Osteoblast (primary cell): ENCODE measurements around the gene VANGL2. TPM values are rescaled to one million over a fixed set of nuclear protein-coding genes. Genes with fewer than 3 reads are reported as not detected.

Source experiments
- DNase-seq: peaks from one replicate; pipeline ENCODE4 v3.0.0; 2011; ENCODE audit warnings: low spot score, mixed read lengths; ENCODE audit not compliant: insufficient read length; ENCODE audit errors: missing footprints
- H2AFZ ChIP-seq: 2 replicates; pipeline ENCODE4 v1.6.0; 2011; ENCODE audit warnings: mild to moderate bottlenecking, low read length
- H3K27ac ChIP-seq: 2 replicates; pipeline ENCODE4 v1.5.1; 2011; ENCODE audit warnings: mild to moderate bottlenecking, low read depth, low read length, moderate library complexity
- H3K27me3 ChIP-seq: 2 replicates; pipeline ENCODE4 v1.6.0; 2012; ENCODE audit warnings: mild to moderate bottlenecking, control low read depth, inconsistent platforms, low read length, moderate library complexity; ENCODE audit not compliant: insufficient read depth
- H3K36me3 ChIP-seq: 2 replicates; pipeline ENCODE4 v1.5.1; 2011; ENCODE audit warnings: mild to moderate bottlenecking, low read length, control low read depth, moderate library complexity; ENCODE audit not compliant: insufficient read depth
- H3K4me1 ChIP-seq: 2 replicates; pipeline ENCODE4 v1.5.1; 2011; ENCODE audit warnings: mild to moderate bottlenecking, low read length, control low read depth, moderate library complexity; ENCODE audit not compliant: insufficient read depth
- H3K4me2 ChIP-seq: 2 replicates; pipeline ENCODE4 v1.6.0; 2011; ENCODE audit warnings: mild to moderate bottlenecking, low read length; ENCODE audit not compliant: insufficient read depth
- H3K4me3 ChIP-seq: fragments of 200-600 bp; sonication (generic); 3 replicates; pipeline ENCODE4 v1.5.1; 2012; ENCODE audit warnings: mild to moderate bottlenecking, low read length, inconsistent platforms; ENCODE audit not compliant: insufficient read depth
- H3K79me2 ChIP-seq: 2 replicates; pipeline ENCODE4 v1.6.0; 2012; ENCODE audit warnings: mild to moderate bottlenecking, low read length, control low read depth, inconsistent platforms; ENCODE audit not compliant: insufficient read depth
- H3K9me3 ChIP-seq: 2 replicates; pipeline ENCODE4 v1.5.1; 2011; ENCODE audit warnings: low read depth, low read length, control low read depth
- H4K20me1 ChIP-seq: 2 replicates; pipeline ENCODE4 v1.6.0; 2012; ENCODE audit warnings: mild to moderate bottlenecking, low read length, control low read depth; ENCODE audit not compliant: insufficient read depth
- total RNA-seq: library from RNA; depleted of rRNA; stranded (reverse); fragments of >200 nt; gene quantifications from 2 replicates; pipeline ENCODE4 v1.2.3, GENCODE V29; 2012
- TF ChIP-seq, protein P1 (sequence below): IDR thresholded peaks from 2 replicates; pipeline ENCODE4 v1.5.1; 2011; ENCODE audit warnings: mild to moderate bottlenecking, low read depth, low read length, moderate library complexity; ENCODE audit errors: extremely low read depth

The VANGL2 gene
- total RNA-seq, 1 donor, result not detected

DNA sequence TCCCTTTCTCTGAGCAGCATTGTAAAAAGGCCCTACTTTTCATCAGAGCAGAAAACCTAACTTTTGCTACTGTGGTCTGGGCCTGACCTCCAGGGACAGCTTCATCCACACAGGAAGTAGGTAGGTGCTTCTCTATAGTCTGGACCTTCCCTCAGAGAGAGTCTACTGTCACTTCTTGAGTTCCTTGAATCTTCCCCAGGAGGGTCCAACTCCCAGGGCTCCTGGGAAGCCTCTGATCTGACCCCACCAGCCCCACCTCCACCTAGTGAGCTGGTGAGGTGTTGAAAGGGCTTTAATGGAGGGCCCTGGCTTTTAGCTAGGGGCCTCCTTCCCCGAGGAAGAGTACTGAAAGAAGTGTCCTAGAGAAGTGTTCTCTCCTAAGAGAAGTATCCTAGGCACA is 2.7 kb upstream of the VANGL2 start:
- DNase-seq, result no peak
- no peaks in the 10 kb centered on the region for H3K4me1 ChIP-seq
- peaks cover 50% of the 10 kb centered on the region for H3K27me3 ChIP-seq
- H4K20me1 ChIP-seq, result no peaks in the 10 kb centered on the region
- no peaks in the 10 kb centered on the region for H3K79me2 ChIP-seq
- H3K4me2 ChIP-seq, result no peak overlapping the region
- no peak overlapping the region for H2AFZ ChIP-seq
- H3K9me3 ChIP-seq, result no peaks in the 10 kb centered on the region
- H3K4me3 ChIP-seq, result no peak overlapping the region
- TF ChIP-seq, protein P1, sequence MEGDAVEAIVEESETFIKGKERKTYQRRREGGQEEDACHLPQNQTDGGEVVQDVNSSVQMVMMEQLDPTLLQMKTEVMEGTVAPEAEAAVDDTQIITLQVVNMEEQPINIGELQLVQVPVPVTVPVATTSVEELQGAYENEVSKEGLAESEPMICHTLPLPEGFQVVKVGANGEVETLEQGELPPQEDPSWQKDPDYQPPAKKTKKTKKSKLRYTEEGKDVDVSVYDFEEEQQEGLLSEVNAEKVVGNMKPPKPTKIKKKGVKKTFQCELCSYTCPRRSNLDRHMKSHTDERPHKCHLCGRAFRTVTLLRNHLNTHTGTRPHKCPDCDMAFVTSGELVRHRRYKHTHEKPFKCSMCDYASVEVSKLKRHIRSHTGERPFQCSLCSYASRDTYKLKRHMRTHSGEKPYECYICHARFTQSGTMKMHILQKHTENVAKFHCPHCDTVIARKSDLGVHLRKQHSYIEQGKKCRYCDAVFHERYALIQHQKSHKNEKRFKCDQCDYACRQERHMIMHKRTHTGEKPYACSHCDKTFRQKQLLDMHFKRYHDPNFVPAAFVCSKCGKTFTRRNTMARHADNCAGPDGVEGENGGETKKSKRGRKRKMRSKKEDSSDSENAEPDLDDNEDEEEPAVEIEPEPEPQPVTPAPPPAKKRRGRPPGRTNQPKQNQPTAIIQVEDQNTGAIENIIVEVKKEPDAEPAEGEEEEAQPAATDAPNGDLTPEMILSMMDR, result no peak
- no peaks in the 10 kb centered on the region for H3K36me3 ChIP-seq
- no peak overlapping the region for H3K27ac ChIP-seq

DNA sequence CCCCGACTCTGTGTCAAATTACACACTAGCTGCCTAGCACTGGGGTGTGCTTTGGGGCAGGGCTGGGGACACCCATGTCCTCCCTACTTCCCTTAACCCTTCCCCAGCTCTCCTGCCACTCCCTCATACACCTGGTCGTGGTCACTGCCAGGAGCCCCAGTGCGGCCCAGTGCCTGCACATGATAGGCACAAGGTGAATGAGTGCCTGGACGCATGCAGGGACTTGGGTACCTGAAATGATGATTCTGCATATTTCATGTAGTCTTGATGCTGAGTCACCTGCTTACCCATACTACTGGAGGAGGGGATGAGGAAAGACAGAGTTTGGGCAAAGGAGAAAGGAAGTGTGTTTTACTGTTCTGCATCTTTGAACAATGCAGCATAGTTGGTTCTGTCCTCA is 1.5 kb upstream of the VANGL2 start:
- H3K4me2 ChIP-seq, result no peak overlapping the region
- no peaks in the 10 kb centered on the region for H3K36me3 ChIP-seq
- no peaks in the 10 kb centered on the region for H3K79me2 ChIP-seq
- TF ChIP-seq, protein P1, result no peak
- H3K4me3 ChIP-seq, result no peak overlapping the region
- H3K27ac ChIP-seq, result no peak overlapping the region
- no peaks in the 10 kb centered on the region for H3K9me3 ChIP-seq
- no peak for DNase-seq
- no peak overlapping the region for H2AFZ ChIP-seq
- H3K27me3 ChIP-seq, result peaks cover 61% of the 10 kb centered on the region
- H4K20me1 ChIP-seq, result no peaks in the 10 kb centered on the region
- H3K4me1 ChIP-seq, result no peaks in the 10 kb centered on the region

DNA sequence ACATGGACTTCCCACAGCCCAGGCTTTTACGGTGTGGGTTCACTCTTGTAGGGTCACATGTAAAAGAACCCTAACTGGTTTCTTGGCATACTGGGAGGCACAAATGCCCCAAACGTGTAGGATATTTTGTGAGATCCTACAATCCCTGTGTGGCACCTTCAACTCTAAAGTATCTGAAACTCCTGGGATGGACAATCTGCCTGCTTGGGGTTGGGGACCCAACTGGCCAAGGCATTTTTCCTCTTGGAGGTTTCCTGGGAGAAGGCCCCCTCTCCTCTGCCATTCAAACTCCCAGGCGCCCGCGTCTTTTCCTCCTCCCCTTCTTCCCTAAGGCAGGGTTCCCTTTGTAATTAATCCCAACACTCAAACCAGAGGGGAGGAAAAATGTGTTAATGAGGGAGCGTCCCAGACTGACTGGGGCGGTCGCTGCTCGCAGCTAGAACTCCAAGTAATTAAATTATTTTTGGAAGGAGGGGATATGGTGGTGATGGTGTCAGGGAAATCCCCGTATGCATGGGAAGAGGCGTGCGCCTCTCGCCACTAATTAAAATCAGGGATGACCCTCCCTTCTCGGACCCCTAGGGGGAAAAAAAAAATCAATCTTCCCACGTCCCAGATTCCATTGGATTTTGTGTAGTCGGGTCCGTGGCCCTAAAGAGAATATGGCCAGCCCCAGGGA is 681 bp upstream of the VANGL2 start:
- no peak overlapping the region for H3K4me3 ChIP-seq
- H3K9me3 ChIP-seq, result no peaks in the 10 kb centered on the region
- TF ChIP-seq, protein P1, result no peak
- no peak for DNase-seq
- no peak overlapping the region for H3K4me2 ChIP-seq
- no peaks in the 10 kb centered on the region for H3K79me2 ChIP-seq
- no peaks in the 10 kb centered on the region for H3K4me1 ChIP-seq
- no peaks in the 10 kb centered on the region for H4K20me1 ChIP-seq
- no peaks in the 10 kb centered on the region for H3K36me3 ChIP-seq
- H3K27ac ChIP-seq, result no peak overlapping the region
- H3K27me3 ChIP-seq, result peaks cover 67% of the 10 kb centered on the region
- no peak overlapping the region for H2AFZ ChIP-seq

DNA sequence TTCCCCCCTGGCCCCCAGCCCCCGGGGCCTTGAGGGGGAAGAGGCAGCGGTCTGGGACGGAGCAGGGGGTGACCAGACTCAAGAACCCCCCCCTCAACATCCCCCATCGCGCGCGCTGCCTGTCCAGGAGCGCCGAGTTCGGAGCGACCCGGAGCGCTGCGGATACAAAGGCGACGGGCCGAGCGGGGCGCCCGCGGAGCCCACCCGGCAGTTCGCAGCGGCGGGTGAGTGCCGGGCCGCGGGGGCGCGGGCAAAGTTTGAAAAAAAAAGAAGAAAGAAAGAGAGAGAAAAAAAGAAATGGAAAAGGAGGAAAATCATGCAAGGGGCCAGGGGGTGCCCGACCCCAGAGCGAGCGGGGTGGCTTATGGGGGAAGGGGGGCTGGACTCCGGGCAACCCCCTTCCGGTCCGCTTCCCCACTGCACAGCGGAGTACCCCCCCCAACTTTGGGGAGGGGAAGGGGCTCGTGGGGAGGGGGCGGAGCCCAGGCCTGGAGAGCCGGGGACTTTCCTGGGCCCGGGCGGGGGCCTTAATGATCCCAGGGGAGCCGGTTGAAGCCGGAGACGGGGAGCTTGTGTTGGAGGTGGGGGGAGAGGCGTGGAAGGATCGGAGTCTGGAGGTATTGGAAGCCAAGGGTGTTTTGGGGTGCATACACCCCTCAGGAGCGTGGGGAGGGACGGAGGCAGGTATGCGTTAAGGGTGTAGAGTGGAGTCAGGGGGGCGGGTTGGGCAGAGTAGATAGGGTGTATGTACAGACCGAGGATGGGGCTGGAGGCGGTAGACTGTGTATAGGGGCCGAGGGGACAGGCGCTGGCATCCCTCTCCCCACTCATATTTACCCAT is 502 bp downstream of the VANGL2 start:
- TF ChIP-seq, protein P1, result no peak
- DNase-seq, result no peak
- no peak overlapping the region for H3K4me2 ChIP-seq
- H3K27me3 ChIP-seq, result peaks cover 67% of the 10 kb centered on the region
- H3K27ac ChIP-seq, result no peak overlapping the region
- H2AFZ ChIP-seq, result no peak overlapping the region
- no peaks in the 10 kb centered on the region for H3K4me1 ChIP-seq
- H3K36me3 ChIP-seq, result no peaks in the 10 kb centered on the region
- H3K4me3 ChIP-seq, result no peak overlapping the region
- H3K79me2 ChIP-seq, result no peaks in the 10 kb centered on the region
- H4K20me1 ChIP-seq, result no peaks in the 10 kb centered on the region
- no peaks in the 10 kb centered on the region for H3K9me3 ChIP-seq
